ENCODE data around the gene MALT1.
"Not testable (repeated sequence)": the region's sequence is repeated elsewhere in the genome, so short reads cannot be mapped to it uniquely, and the experiment has no call there.

Gene MALT1

GRCh38 chr18:58645398-58645797, 25.9 kb upstream of the MALT1 start:
- Histone ChIP-seq H3K4me1 (ENCODE audit: low read length) (peaks cover 23% of the 10 kb centered on the region), H3K4me2 (ENCODE audit: low read length) (no peak overlapping the region), H2AFZ (ENCODE audit: low read depth, low read length) (no peak overlapping the region), H3K9ac (ENCODE audit: low read length) (no peak overlapping the region), H3K79me2 (ENCODE audit: low read length) (no peaks in the 10 kb centered on the region), H3K9me3 (ENCODE audit: insufficient read depth, low read length) (peaks cover 27% of the 10 kb centered on the region; the same call in 1 of the 2 replicates), H3K4me3 (ENCODE audit: low read length) (no peak overlapping the region), H4K20me1 (ENCODE audit: insufficient read depth, low read length) (no peaks in the 10 kb centered on the region), H3K27me3 (ENCODE audit: low read depth, low read length) (no peaks in the 10 kb centered on the region), H3K36me3 (replicated peaks; ENCODE audit: low read depth, low read length) (peaks cover 14% of the 10 kb centered on the region), H3K27ac (ENCODE audit: low read length) (no peak overlapping the region)
- TF ChIP-seq CTCF (IDR thresholded peaks at IDR 0.05; ENCODE audit: low read depth, low read length) (no peak), EZH2phosphoT487 (IDR thresholded peaks at IDR 0.05; ENCODE audit: low read depth) (no peak)

DNA sequence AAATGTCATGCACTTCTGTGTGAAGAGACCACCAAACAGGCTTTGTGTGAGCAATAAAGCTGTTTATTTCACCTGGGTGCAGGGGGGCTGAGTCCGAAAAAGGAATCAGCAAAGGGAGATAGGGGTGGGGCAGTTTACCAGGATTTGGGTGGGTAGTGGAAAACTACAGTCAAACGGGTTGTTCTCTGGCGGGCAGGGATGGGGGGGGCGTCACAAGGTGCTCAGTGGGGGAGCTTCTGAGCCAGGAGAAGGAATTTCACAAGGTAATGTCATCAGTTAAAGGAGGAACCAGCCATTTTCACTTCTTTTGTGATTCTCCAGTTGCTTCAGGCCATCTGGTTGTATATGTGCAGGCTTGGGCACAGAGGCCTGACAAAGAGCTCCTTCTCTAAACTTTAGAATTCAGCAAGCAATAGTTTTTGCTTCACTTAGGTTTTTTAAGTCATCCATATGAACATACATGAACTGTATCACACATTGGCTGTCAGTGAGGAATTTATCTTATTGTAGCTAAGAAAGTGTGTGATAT, 24.9 kb upstream of the MALT1 start:
- no peaks in the 10 kb centered on the region for H3K27me3 ChIP-seq (ENCODE audit: low read depth, low read length)
- TF ChIP-seq CTCF (IDR thresholded peaks at IDR 0.05; ENCODE audit: low read depth, low read length) (no peak), EZH2phosphoT487 (IDR thresholded peaks at IDR 0.05; ENCODE audit: low read depth) (no peak)
- no peak overlapping the region for H3K9ac ChIP-seq (ENCODE audit: low read length)
- peaks cover 14% of the 10 kb centered on the region for H3K36me3 ChIP-seq (replicated peaks; ENCODE audit: low read depth, low read length)
- H4K20me1 ChIP-seq (ENCODE audit: insufficient read depth, low read length), result no peaks in the 10 kb centered on the region
- no peak overlapping the region for H2AFZ ChIP-seq (ENCODE audit: low read depth, low read length)
- H3K4me1 ChIP-seq (ENCODE audit: low read length), result peaks cover 29% of the 10 kb centered on the region
- no peak overlapping the region for H3K4me3 ChIP-seq (ENCODE audit: low read length)
- H3K9me3 ChIP-seq (ENCODE audit: insufficient read depth, low read length), result peaks cover 27% of the 10 kb centered on the region; the same call in 1 of the 2 replicates
- no peaks in the 10 kb centered on the region for H3K79me2 ChIP-seq (ENCODE audit: low read length)
- H3K4me2 ChIP-seq (ENCODE audit: low read length), result no peak overlapping the region
- H3K27ac ChIP-seq (ENCODE audit: low read length), result no peak overlapping the region

GRCh38 chr18:58649966-58650816, 21.1 kb upstream of the MALT1 start:
- H3K4me2 ChIP-seq (ENCODE audit: low read length), result peak overlapping the region; percentile 78
- TF ChIP-seq EZH2phosphoT487 (IDR thresholded peaks at IDR 0.05; ENCODE audit: low read depth) (no peak), CTCF (IDR thresholded peaks at IDR 0.05; ENCODE audit: low read depth, low read length) (no peak)
- peaks cover 28% of the 10 kb centered on the region for H3K36me3 ChIP-seq (replicated peaks; ENCODE audit: low read depth, low read length)
- peak overlapping the region; percentile 42 for H3K4me3 ChIP-seq (ENCODE audit: low read length)
- no peak overlapping the region for H2AFZ ChIP-seq (ENCODE audit: low read depth, low read length)
- peak overlapping the region; percentile 8; the same call in 1 of the 2 replicates for H3K9ac ChIP-seq (ENCODE audit: low read length)
- no peaks in the 10 kb centered on the region for H3K79me2 ChIP-seq (ENCODE audit: low read length)
- H3K27me3 ChIP-seq (ENCODE audit: low read depth, low read length), result no peaks in the 10 kb centered on the region
- peak overlapping the region; percentile 77 for H3K27ac ChIP-seq (ENCODE audit: low read length)
- H3K4me1 ChIP-seq (ENCODE audit: low read length), result peaks cover 48% of the 10 kb centered on the region
- no peaks in the 10 kb centered on the region for H4K20me1 ChIP-seq (ENCODE audit: insufficient read depth, low read length)
- peaks cover 40% of the 10 kb centered on the region for H3K9me3 ChIP-seq (ENCODE audit: insufficient read depth, low read length)

DNA sequence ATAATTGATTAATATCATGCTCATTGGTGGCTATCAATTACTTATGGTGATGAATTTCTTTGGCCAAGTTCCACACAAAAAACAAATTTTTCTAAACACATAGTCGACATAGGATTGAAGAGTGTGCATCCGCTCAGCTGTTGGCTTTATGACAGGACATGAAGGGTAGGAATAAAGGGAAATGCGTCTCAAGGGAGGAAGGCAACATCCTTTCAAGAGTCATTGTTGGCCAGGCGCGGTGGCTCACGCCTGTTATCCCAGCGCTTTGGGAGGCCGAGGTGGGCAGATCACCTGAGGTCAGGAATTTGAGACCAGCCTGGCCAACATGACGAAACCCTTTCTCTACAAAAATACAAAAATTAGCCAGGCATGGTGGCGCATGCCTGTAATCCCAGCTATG, 20.4 kb upstream of the MALT1 start:
- not testable (repeated sequence) for H3K9ac ChIP-seq (ENCODE audit: low read length); H4K20me1 ChIP-seq (ENCODE audit: insufficient read depth, low read length); H3K79me2 ChIP-seq (ENCODE audit: low read length); H2AFZ ChIP-seq (ENCODE audit: low read depth, low read length); H3K27me3 ChIP-seq (ENCODE audit: low read depth, low read length)
- peaks cover 47% of the 10 kb centered on the region for H3K9me3 ChIP-seq (ENCODE audit: insufficient read depth, low read length)
- H3K4me3 ChIP-seq (ENCODE audit: low read length), result peak overlapping the region; percentile 42
- peaks cover 48% of the 10 kb centered on the region for H3K4me1 ChIP-seq (ENCODE audit: low read length)
- peaks cover 34% of the 10 kb centered on the region for H3K36me3 ChIP-seq (replicated peaks; ENCODE audit: low read depth, low read length)
- H3K27ac ChIP-seq (ENCODE audit: low read length), result peak overlapping the region; percentile 77
- H3K4me2 ChIP-seq (ENCODE audit: low read length), result peak overlapping the region; percentile 78

DNA sequence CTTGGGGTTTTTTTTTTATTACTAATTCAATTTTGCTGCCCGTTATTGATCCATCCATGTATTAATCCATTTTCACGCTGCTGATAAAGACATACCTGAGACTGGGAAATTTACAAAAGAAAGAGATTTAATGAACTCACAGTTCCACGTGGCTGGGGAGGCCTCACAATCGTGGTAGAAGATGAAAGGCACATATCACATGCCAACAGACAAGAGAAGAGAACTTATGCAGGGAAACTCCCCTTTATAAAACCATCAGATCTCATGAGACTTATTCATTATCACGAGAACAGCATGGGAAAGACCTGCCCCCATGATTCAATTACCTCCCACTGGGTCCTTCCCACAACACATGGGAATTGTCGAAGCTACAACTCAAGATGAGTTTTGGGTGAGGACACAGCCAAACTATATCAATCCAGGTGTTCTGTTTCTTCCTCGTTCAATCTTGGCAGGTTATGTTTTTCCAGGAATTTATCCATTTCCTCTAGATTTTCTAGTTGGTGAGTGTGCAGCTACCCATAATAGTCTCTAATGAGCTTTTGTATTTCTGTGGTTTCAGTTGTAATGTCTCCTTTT, 18.0 kb upstream of the MALT1 start:
- Histone ChIP-seq H3K4me1 (ENCODE audit: low read length) (peaks cover 69% of the 10 kb centered on the region), H3K36me3 (replicated peaks; ENCODE audit: low read depth, low read length) (peaks cover 30% of the 10 kb centered on the region), H3K9me3 (ENCODE audit: insufficient read depth, low read length) (peaks cover 28% of the 10 kb centered on the region)
- H3K27me3 ChIP-seq (ENCODE audit: low read depth, low read length); H3K4me2 ChIP-seq (ENCODE audit: low read length); H2AFZ ChIP-seq (ENCODE audit: low read depth, low read length); H4K20me1 ChIP-seq (ENCODE audit: insufficient read depth, low read length); H3K27ac ChIP-seq (ENCODE audit: low read length); H3K79me2 ChIP-seq (ENCODE audit: low read length); H3K4me3 ChIP-seq (ENCODE audit: low read length); H3K9ac ChIP-seq (ENCODE audit: low read length): not testable (repeated sequence)

Data from OCI-LY3 (cell line).